HG02973 (cell line): Measurements from ENCODE around the gene TMEM132A.

Source experiments
- ATAC-seq: cut with Tn5 transposase; IDR thresholded peaks from one replicate; pipeline ENCODE4 v1.9.1; 2021; ENCODE audit warnings: moderate library complexity; ENCODE audit not compliant: unreplicated experiment

TMEM132A gene

DNA sequence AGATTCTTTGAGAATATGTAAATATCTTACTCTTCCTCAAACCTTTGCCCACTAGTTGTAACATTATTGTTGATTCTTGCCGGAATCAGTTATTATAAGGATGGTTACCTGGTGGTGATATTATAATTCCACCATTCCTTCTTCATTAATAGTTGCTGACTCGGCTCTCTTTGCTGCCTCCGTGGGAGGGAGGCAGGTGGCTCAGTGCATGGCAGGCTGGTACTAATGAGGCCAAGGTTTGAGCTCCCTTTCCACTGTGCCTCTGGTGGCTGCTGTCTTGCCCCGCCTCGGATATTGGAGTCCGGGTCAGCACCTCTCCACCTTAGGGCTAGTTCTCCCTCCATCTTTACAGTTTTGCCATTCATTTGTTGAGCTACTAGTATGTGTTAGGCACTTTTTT is 59.9 kb downstream of the TMEM132A start:
- ATAC-seq: no peak

DNA sequence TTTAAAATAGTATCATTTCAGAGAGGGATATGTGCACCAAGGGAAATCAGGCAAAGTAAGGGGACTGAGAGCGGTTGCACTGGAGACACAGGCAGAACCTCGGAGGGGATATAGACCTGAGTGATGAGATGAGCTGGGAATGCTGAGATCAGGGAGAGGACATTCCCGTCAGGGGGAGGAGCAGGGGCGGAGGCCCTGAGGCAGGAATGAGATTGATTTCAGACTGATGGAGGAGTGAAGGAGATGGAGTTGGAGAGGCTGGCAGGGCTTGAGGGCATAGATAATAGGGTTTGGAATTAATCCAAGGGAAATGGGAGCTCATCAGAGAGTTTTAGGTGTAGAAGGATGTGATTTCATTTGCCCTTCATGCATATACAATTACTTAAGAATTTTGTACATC is 60.4 kb downstream of the TMEM132A start:
- ATAC-seq: no peak

DNA sequence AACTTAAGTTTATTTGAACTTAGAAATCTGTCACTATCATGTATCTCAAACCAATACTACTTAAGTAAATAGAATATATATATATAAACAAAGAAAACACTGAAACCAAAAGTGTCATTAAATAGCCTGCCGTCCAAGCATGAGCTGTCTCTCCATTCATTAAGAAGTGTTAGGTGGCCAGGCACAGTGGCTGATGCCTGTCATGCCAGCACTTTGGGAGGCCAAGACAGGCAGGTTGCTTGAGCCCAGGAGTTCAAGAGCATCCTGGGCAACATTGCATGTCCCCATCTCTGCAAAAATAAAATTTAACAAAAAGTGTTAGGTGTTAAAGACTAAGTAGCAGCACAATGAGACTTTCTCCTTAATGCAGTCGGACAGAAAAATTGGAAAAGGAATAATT is 61.2 kb downstream of the TMEM132A start:
- no peak for ATAC-seq

DNA sequence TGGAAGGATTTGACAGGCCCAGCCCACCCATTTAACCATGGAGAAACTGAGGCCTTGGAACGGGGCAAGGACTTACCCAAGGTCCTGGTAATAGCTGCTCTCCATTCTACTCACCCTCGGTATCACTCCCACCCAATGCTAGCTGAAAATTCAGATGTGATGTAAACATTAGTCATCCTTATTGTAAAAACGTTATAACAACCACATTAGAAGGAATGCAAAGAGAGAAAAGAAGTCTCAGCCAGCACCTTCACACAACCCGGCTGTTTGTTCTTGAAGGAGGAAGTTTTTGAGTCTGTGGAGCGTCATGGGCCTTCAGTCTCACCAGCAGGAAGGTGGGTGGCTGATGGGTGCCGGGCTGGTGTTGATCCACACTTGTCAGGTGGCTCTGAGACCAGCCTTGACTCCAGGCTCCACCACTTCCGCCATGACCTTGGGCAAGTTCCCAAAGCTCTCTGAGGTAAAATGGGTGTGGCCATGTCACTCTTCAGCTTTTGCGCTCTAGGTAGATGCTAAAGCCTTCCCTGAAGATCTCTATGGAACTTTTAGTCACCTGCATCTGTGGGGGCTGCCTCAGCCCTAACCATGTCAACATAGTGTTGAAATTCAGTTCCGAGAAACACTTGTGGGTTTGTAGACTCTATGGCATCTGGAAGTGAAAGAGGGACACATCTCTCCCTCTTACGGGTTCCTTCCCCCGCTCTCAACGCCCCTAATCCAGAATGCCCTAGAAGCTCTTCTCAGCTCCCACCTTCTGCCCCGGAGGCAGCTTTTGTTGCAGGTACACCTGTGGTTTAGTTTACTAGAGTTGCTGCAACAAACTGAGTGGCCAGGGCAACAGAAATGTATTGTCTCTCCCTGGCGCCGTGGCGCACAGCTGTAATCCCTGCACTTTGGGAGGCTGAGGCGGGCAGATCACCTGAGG is 62.0 kb downstream of the TMEM132A start:
- ATAC-seq: no peak
